ENCODE data around the gene IER3. TPM values are rescaled to one million over a fixed set of nuclear protein-coding genes. Genes with fewer than 3 reads are reported as not detected.

Gene IER3
- total and polyA plus RNA-seq, 2 of the 13 experiments (the other 11 are each of a cell fraction or from before 2014, with no cell fraction given) = 51.1 to 131 TPM

- TF ChIP-seq EP300 (IDR thresholded peaks at IDR 0.05; ENCODE audit: low read depth in 2 of 2, low read length in 2 of 2) = peak; percentile 90 to 96
- peak; percentile 94 for TF ChIP-seq EP300 (CRISPR knock-in tag; IDR thresholded peaks at IDR 0.05; ENCODE audit: borderline replicate concordance)
- peak; percentile 91 for TF ChIP-seq HNF4A (CRISPR knock-in tag; IDR thresholded peaks at IDR 0.05)
- TF ChIP-seq HIVEP1 (CRISPR knock-in tag; IDR thresholded peaks at IDR 0.05) = 0 out of 2 replicates have a peak, but pooled peaks have one; percentile 62
- peak; percentile 90 for TF ChIP-seq DRAP1 (CRISPR knock-in tag; IDR thresholded peaks at IDR 0.05)
- peak; percentile 60; the same call in 1 of the 2 replicates for TF ChIP-seq NR2F2 (IDR thresholded peaks at IDR 0.05; ENCODE audit: borderline replicate concordance, low read depth)
- TF ChIP-seq TP53 (CRISPR knock-in tag; conservative IDR thresholded peaks at IDR 0.05) = 0 out of 2 replicates have a peak, but pooled peaks have one; percentile 47
- TF ChIP-seq DMTF1 (CRISPR knock-in tag; IDR thresholded peaks at IDR 0.05) = no peak
- TF ChIP-seq FOSL1 (CRISPR knock-in tag; IDR thresholded peaks at IDR 0.05; ENCODE audit: borderline replicate concordance) = no peak
- TF ChIP-seq ZFP90 (CRISPR knock-in tag; IDR thresholded peaks at IDR 0.05; ENCODE audit: borderline replicate concordance) = peak; percentile 30; the same call in 1 of the 2 replicates
- peak; percentile 47 for TF ChIP-seq XRCC5 (optimal IDR thresholded peaks at IDR 0.05; ENCODE audit: low read length)
- peak; percentile 75 for TF ChIP-seq HOMEZ (CRISPR knock-in tag; IDR thresholded peaks at IDR 0.05; ENCODE audit: low read depth)
- no peak for TF ChIP-seq ATF7 (IDR thresholded peaks at IDR 0.05)
- peak; percentile 36; the same call in 1 of the 2 replicates for TF ChIP-seq ATF7 (CRISPR knock-in tag; IDR thresholded peaks at IDR 0.05)
- peak; percentile 77; the same call in 1 of the 2 replicates for TF ChIP-seq ZNF598 (CRISPR knock-in tag; IDR thresholded peaks at IDR 0.05; ENCODE audit: borderline replicate concordance)
- 0 out of 2 replicates have a peak, but pooled peaks have one; percentile 63 for TF ChIP-seq ZNF674 (CRISPR knock-in tag; IDR thresholded peaks at IDR 0.05; ENCODE audit: low read depth)
- peak; percentile 29; the same call in 1 of the 2 replicates for TF ChIP-seq THAP7 (CRISPR knock-in tag; IDR thresholded peaks at IDR 0.05)
- TF ChIP-seq ZNF543 (CRISPR knock-in tag; IDR thresholded peaks at IDR 0.05) = peak; percentile 77
- TF ChIP-seq ZMYM2 (CRISPR knock-in tag; IDR thresholded peaks at IDR 0.05) = peak; percentile 54; the same call in 1 of the 2 replicates
- TF ChIP-seq MAFF (IDR thresholded peaks at IDR 0.05; ENCODE audit: low read depth, low read length) = peak; percentile 48; the same call in 1 of the 2 replicates
- TF ChIP-seq FOXJ3 (CRISPR knock-in tag; IDR thresholded peaks at IDR 0.05; ENCODE audit: borderline replicate concordance) = peak; percentile 82; the same call in 1 of the 2 replicates
- TF ChIP-seq PRMT3 (CRISPR knock-in tag; IDR thresholded peaks at IDR 0.05; ENCODE audit: borderline replicate concordance, low read depth) = peak; percentile 66; the same call in 1 of the 2 replicates
- peak; percentile 50; the same call in 1 of the 2 replicates for TF ChIP-seq YEATS2 (CRISPR knock-in tag; IDR thresholded peaks at IDR 0.05; ENCODE audit: borderline replicate concordance)
These were observed 19.5 kb upstream of the IER3 start (continued) for GRCh38 chr6:30763618-30764489.
